Smooth muscle cell (in vitro differentiated cells): ENCODE results near the gene CTTNBP2NL. TPM values are rescaled to one million over a fixed set of nuclear protein-coding genes. Genes with fewer than 3 reads are reported as not detected.
"Not testable (repeated sequence)": the region's sequence is repeated elsewhere in the genome, so short reads cannot be mapped to it uniquely, and the experiment has no call there.

Experiments used
- DNase-seq: peaks from one replicate; lab custom pipeline; 2025; ENCODE audit not compliant: unreplicated experiment; lab: John Stamatoyannopoulos, UW
- H2AFZ ChIP-seq: fragments of 200-600 bp; sonication (generic); 2 replicates; pipeline ENCODE4 v1.6.0; 2016; ENCODE audit warnings: antibody characterized with exemption, low read depth, mild to moderate bottlenecking
- H3F3A ChIP-seq: fragments of 200-600 bp; sonication (generic); 2 replicates; pipeline ENCODE4 v1.6.0; 2017; ENCODE audit warnings: antibody characterized with exemption, low read depth
- H3K27ac ChIP-seq: fragments of 200-600 bp; sonication (generic); 2 replicates; pipeline ENCODE4 v1.5.1; 2016; ENCODE audit warnings: low read depth, mild to moderate bottlenecking
- H3K27me3 ChIP-seq: fragments of 200-600 bp; sonication (generic); 2 replicates; pipeline ENCODE4 v1.6.1; 2016; ENCODE audit warnings: low read depth, mild to moderate bottlenecking
- H3K36me3 ChIP-seq: fragments of 200-600 bp; sonication (generic); 2 replicates; pipeline ENCODE4 v1.5.1; 2016; ENCODE audit warnings: low read depth
- H3K4me1 ChIP-seq: fragments of 200-600 bp; sonication (generic); 2 replicates; pipeline ENCODE4 v1.5.1; 2016; ENCODE audit warnings: low read depth
- H3K4me2 ChIP-seq: fragments of 200-600 bp; sonication (generic); 2 replicates; pipeline ENCODE4 v1.6.0; 2016; ENCODE audit warnings: mild to moderate bottlenecking
- H3K4me3 ChIP-seq: fragments of 200-600 bp; sonication (generic); 2 replicates; pipeline ENCODE4 v1.5.1; 2016; ENCODE audit warnings: mild to moderate bottlenecking
- H3K79me2 ChIP-seq: fragments of 200-600 bp; sonication (generic); 2 replicates; pipeline ENCODE4 v1.6.0; 2016; ENCODE audit warnings: low read depth, mild to moderate bottlenecking
- H3K9ac ChIP-seq: fragments of 200-600 bp; sonication (generic); 2 replicates; pipeline ENCODE4 v1.6.0; 2016; ENCODE audit warnings: low read depth
- H3K9me3 ChIP-seq: fragments of 200-600 bp; sonication (generic); replicated peaks from 2 replicates; pipeline ENCODE4 v1.5.1; 2016; ENCODE audit warnings: low read depth
- H4K20me1 ChIP-seq: fragments of 200-600 bp; sonication (generic); 2 replicates; pipeline ENCODE4 v1.6.0; 2016; ENCODE audit warnings: low read depth
- CTCF ChIP-seq: fragments of 200-600 bp; sonication (generic); IDR thresholded peaks from 2 replicates; pipeline ENCODE4 v1.5.1; 2017; ENCODE audit warnings: borderline replicate concordance, mild to moderate bottlenecking, antibody characterized with exemption; ENCODE audit not compliant: insufficient read depth, poor library complexity, severe bottlenecking
- WGBS: methylation state at CpG from one replicate; pipeline ENCODE4 v1.1.7; 2016; ENCODE audit warnings: low lambda C conversion rate; 5-methylcytosine and 5-hydroxymethylcytosine counted together
- polyA plus RNA-seq: library from polyadenylated mRNA; unstranded; fragments of >200 nt; fragmentation: Nextera tagmentation; extraction: Ambion mirVana; gene quantifications from 2 replicates; pipeline ENCODE4 v1.2.1, GENCODE V29; 2016
- total RNA-seq: library from RNA; depleted of rRNA; stranded (reverse); fragments of >200 nt; gene quantifications from 2 replicates; pipeline ENCODE4 v1.2.3, GENCODE V29; 2014

CTTNBP2NL gene
- total and polyA plus RNA-seq, 2 experiments from 2014 or later = 10.4 to 19.7 TPM

- Histone ChIP-seq H3K79me2 (peaks cover 79% of the 10 kb centered on the region), H3K27ac (no peak overlapping the region), H3K4me1 (peaks cover 54% of the 10 kb centered on the region), H3F3A (peaks cover 28% of the 10 kb centered on the region), H3K4me3 (no peak overlapping the region), H3K27me3 (no peaks in the 10 kb centered on the region), H2AFZ (no peak overlapping the region), H4K20me1 (peaks cover 78% of the 10 kb centered on the region), H3K4me2 (no peak overlapping the region), H3K9ac (no peak overlapping the region), H3K36me3 (no peaks in the 10 kb centered on the region), H3K9me3 (no peaks in the 10 kb centered on the region)
- DNase-seq = no peak
- no peak for TF ChIP-seq CTCF
- 86% methylated on average over 4 of the region's 4 CpGs for WGBS
Measured at GRCh38 chr1:112399456-112399855, 3.4 kb downstream of the CTTNBP2NL start.

GRCh38 chr1:112400706-112401105 lies 4.7 kb downstream of the CTTNBP2NL start:
- not testable (repeated sequence) for DNase-seq, H3K27me3 ChIP-seq, H3K4me3 ChIP-seq, H3K9me3 ChIP-seq, H3K9ac ChIP-seq, H3K4me2 ChIP-seq, H2AFZ ChIP-seq, H3K27ac ChIP-seq, H3K36me3 ChIP-seq
- Histone ChIP-seq H3K79me2 (peaks cover 92% of the 10 kb centered on the region), H3F3A (peaks cover 18% of the 10 kb centered on the region), H4K20me1 (peaks cover 88% of the 10 kb centered on the region), H3K4me1 (peaks cover 51% of the 10 kb centered on the region)
- WGBS = 96% methylated on average over 6 of the region's 6 CpGs

GRCh38 chr1:112402682-112403643 lies 6.9 kb downstream of the CTTNBP2NL start:
- Histone ChIP-seq H3K4me1 (peaks cover 39% of the 10 kb centered on the region), H4K20me1 (peaks cover 97% of the 10 kb centered on the region), H2AFZ (no peak overlapping the region), H3K9ac (peak overlapping the region; percentile 1), H3K9me3 (no peaks in the 10 kb centered on the region), H3K79me2 (peaks cover 95% of the 10 kb centered on the region), H3K4me2 (peak overlapping the region; percentile 68), H3F3A (peaks cover 18% of the 10 kb centered on the region), H3K27ac (peak overlapping the region; percentile 83), H3K36me3 (no peaks in the 10 kb centered on the region), H3K4me3 (no peak overlapping the region), H3K27me3 (no peaks in the 10 kb centered on the region)
- DNase-seq = no peak
- 75% methylated on average over 5 of the region's 5 CpGs for WGBS
- no peak for TF ChIP-seq CTCF

GRCh38 chr1:112406771-112407170 lies 10.8 kb downstream of the CTTNBP2NL start:
- TF ChIP-seq CTCF = no peak
- no peaks in the 10 kb centered on the region for H3K9me3 ChIP-seq
- no peak for DNase-seq
- no peak overlapping the region for H3K9ac ChIP-seq
- no peak overlapping the region for H2AFZ ChIP-seq
- H3K36me3 ChIP-seq = no peaks in the 10 kb centered on the region
- H3K4me3 ChIP-seq = no peak overlapping the region
- peaks cover 97% of the 10 kb centered on the region for H4K20me1 ChIP-seq
- peaks cover 18% of the 10 kb centered on the region for H3F3A ChIP-seq
- no peak overlapping the region for H3K27ac ChIP-seq
- no peak overlapping the region for H3K4me2 ChIP-seq
- 97% methylated on average over 1 of the region's 1 CpG for WGBS
- H3K79me2 ChIP-seq = peaks cover 93% of the 10 kb centered on the region
- no peaks in the 10 kb centered on the region for H3K27me3 ChIP-seq
- H3K4me1 ChIP-seq = peaks cover 30% of the 10 kb centered on the region
